Choroid plexus epithelial cell (primary cell): Measurements from ENCODE around the gene PIGW.

Experiments
- DNase-seq: peaks from one replicate; pipeline ENCODE4 v3.0.0-alpha.2; 2010; ENCODE audit warnings: low read depth
- H3K4me3 ChIP-seq: 2 replicates; pipeline ENCODE4 v1.5.1; 2011; ENCODE audit warnings: low read depth, mild to moderate bottlenecking, control low read depth, low read length, moderate library complexity
- CTCF ChIP-seq: conservative IDR thresholded peaks from 2 replicates; pipeline ENCODE4 v1.5.1; 2011; ENCODE audit warnings: low read depth, mild to moderate bottlenecking, control low read depth, inconsistent platforms, low read length, moderate library complexity

The PIGW gene

DNA sequence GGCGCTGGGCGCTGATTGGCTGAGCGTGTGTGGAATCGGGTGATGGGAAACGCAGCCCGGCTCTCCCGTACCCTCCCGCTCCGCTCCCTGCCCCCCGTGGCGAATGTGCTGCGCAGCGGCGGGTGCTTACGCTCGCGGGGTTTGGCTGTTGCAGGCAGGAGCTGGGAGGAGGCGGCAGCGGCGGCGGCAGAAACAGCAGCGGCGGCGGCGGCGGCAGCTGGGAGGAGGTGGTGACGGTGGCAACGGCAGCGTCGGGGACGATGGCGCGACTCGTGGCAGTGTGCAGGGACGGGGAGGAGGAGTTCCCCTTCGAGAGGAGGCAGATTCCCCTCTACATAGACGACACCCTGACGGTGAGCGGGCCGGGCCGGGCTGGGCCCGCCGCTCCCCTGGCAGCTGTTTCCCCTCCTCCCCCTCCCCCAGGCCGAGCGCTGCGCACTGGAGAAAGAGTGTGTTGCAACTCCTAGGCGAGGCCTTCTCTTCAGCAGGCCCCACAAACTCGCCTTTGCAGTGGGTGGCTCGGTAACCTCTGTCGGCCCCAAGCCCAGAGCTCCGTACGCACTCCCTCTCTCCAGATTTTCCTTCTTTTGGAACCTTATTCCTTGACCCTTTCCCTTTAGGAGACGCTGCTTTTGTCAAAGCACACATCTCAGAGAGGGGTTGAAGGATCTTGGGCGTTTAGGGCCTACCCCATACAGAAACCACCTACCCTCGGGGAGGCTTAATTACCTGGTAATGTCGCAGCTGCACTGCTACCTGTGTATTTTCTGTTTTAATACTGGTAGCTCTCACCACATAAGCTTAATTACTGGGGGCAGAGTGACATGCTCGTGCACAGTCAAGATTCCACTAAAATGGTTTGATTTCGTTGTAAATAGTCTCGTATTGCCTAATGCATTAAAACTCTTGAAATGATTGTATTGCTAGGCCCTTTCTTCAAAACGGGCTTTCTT lies 11.0 kb downstream of the PIGW start:
- H3K4me3 ChIP-seq: peak overlapping the region; percentile 98
- DNase-seq: peak; percentile 99
- no peak for TF ChIP-seq CTCF

GRCh38 chr17:36546418-36547093 lies 11.8 kb downstream of the PIGW start:
- no peak for TF ChIP-seq CTCF
- H3K4me3 ChIP-seq: peak overlapping the region; percentile 98
- DNase-seq: peak; percentile 20

GRCh38 chr17:36547776-36548175 lies 13.0 kb downstream of the PIGW start:
- DNase-seq: no peak
- no peak for TF ChIP-seq CTCF
- H3K4me3 ChIP-seq: peak overlapping the region; percentile 98

GRCh38 chr17:36550491-36551417 lies 16.0 kb downstream of the PIGW start:
- no peak for TF ChIP-seq CTCF
- H3K4me3 ChIP-seq: no peak overlapping the region
- DNase-seq: no peak

DNA sequence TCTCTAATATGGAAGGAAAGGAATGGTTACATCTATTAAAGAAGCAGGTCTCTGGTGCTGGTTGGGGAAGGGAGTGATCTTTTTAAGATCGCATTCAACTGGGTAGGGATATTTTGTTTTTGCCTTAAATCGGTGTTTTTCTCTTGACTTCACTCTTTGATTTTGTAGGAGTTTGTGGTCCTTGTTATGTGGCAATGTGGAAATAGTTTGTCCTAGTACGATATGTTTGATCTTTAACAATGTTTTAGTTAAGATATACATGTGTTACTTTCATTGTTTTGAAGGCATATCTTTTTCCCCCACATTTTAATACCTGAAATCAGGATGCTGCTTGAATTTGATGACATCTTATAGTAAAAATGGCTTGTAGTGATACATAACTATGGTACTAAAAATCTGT lies 18.7 kb downstream of the PIGW start:
- no peak for DNase-seq
- TF ChIP-seq CTCF: no peak
- no peak overlapping the region for H3K4me3 ChIP-seq

DNA sequence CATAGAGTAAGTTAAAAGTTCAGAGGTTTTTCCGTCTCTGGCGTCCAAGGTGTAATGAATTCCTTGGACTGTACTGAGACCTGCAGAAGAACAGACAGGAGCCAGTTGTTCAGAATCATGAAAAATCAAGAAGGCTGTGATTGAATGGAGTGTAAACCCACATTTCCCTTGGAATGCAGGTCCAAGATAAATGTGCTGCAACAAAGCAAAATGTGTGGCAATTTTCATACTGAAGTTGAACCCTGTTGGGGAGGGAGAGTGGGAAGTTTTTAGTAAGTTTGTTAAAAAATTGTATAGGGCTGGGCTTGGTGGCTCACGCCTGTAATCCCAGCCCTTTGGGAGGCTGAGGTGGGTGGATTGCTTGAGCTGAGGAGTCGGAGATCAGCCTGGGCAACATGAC lies 31.3 kb downstream of the PIGW start:
- no peak for TF ChIP-seq CTCF

More for the DNA sequence above, 31.3 kb downstream of the PIGW start:
- DNase-seq: peak; percentile 18
- no peak overlapping the region for H3K4me3 ChIP-seq
